ENCODE data around the gene NAV3. TPM values are rescaled to one million over a fixed set of nuclear protein-coding genes. Genes with fewer than 3 reads are reported as not detected.

The NAV3 gene
- total and polyA plus RNA-seq, 2 experiments from 2014 or later = 4.0 to 12.0 TPM

- no peak for TF ChIP-seq CTCF (conservative IDR thresholded peaks at IDR 0.05; ENCODE audit: low read depth in 2 of 2)
- TF ChIP-seq ZNF114 (CRISPR knock-in tag; IDR thresholded peaks at IDR 0.05) = no peak
- TF ChIP-seq REST (IDR thresholded peaks at IDR 0.05; ENCODE audit: unreplicated experiment) = no peak
- no peak for TF ChIP-seq ETS1 (IDR thresholded peaks at IDR 0.05)
- TF ChIP-seq JUNB (IDR thresholded peaks at IDR 0.05; ENCODE audit: unreplicated experiment) = no peak
- TF ChIP-seq CREB1 (CRISPR knock-in tag; IDR thresholded peaks at IDR 0.05; ENCODE audit: low read depth) = no peak
Observed at GRCh38 chr12:78177298-78177697, 346.6 kb downstream of the NAV3 start (continued).

GRCh38 chr12:78179346-78179745 lies 348.7 kb downstream of the NAV3 start:
- Histone ChIP-seq H4K20me1 (replicated peaks; ENCODE audit: insufficient read depth) (no peaks in the 10 kb centered on the region), H3K4me2 (no peak overlapping the region)
- DNase-seq (ENCODE audit: low spot score) = no peak

More at GRCh38 chr12:78179346-78179745, 348.7 kb downstream of the NAV3 start:
- H3K36me3 Mint-ChIP-seq (ENCODE audit: low read depth) = no peaks in the 10 kb centered on the region
- no peaks in the 10 kb centered on the region for H3K27me3 Mint-ChIP-seq (ENCODE audit: insufficient read depth, low read depth, poor library complexity)
- no peaks in the 10 kb centered on the region for H3K9me3 Mint-ChIP-seq
- no peak overlapping the region for H2AFZ ChIP-seq
- no peaks in the 10 kb centered on the region for H3F3A ChIP-seq (replicated peaks; ENCODE audit: low read depth)
- TF ChIP-seq NANOG (IDR thresholded peaks at IDR 0.05; ENCODE audit: borderline replicate concordance) (no peak), ZNF331 (CRISPR knock-in tag; IDR thresholded peaks at IDR 0.05; ENCODE audit: low read depth) (no peak), ETS1 (IDR thresholded peaks at IDR 0.05) (no peak), CTCF (conservative IDR thresholded peaks at IDR 0.05; ENCODE audit: low read depth in 2 of 2) (no peak), ZNF114 (CRISPR knock-in tag; IDR thresholded peaks at IDR 0.05) (no peak), EZH2phosphoT487 (IDR thresholded peaks at IDR 0.05; ENCODE audit: unreplicated experiment) (no peak)
- H3K27me3 ChIP-seq (ENCODE audit: insufficient read depth) = no peaks in the 10 kb centered on the region
- H3K4me3 Mint-ChIP-seq = no peak overlapping the region
- no peaks in the 10 kb centered on the region for H3K79me2 ChIP-seq (replicated peaks; ENCODE audit: insufficient read depth)
- no peak overlapping the region for H3K27ac ChIP-seq (ENCODE audit: low read depth)
- H3K9me2 ChIP-seq (ENCODE audit: insufficient read depth) = no peaks in the 10 kb centered on the region
- H3K4me1 ChIP-seq (ENCODE audit: insufficient read depth) = no peaks in the 10 kb centered on the region
- no peaks in the 10 kb centered on the region for H3K36me3 ChIP-seq (ENCODE audit: insufficient read depth)
- peaks cover 6% of the 10 kb centered on the region; the same call in 1 of the 3 replicates for H3K4me1 Mint-ChIP-seq
- H3K27ac Mint-ChIP-seq = no peak overlapping the region
- no peak for ATAC-seq
- H3K4me3 ChIP-seq = no peak overlapping the region
